Neural progenitor cell (in vitro differentiated cells): Measurements from ENCODE around the gene SRSF7.

Experiments used
- CTCF ChIP-seq: fragments of 200-600 bp; sonication (generic); IDR thresholded peaks from 2 replicates; pipeline ENCODE4 v1.5.1; 2017; ENCODE audit warnings: antibody characterized with exemption, mild to moderate bottlenecking
- EZH2phosphoT487 ChIP-seq: fragments of 200-600 bp; sonication (generic); IDR thresholded peaks from 2 replicates; pipeline ENCODE4 v1.6.1; 2017; ENCODE audit warnings: antibody characterized with exemption

- no peak for TF ChIP-seq CTCF
- no peak for TF ChIP-seq EZH2phosphoT487
Measured at GRCh38 chr2:38728694-38729093, 22.5 kb downstream of the SRSF7 start.
